GM20000 (cell line): ENCODE measurements around the gene MINDY4.

Experiments used
- DNase-seq: peaks from one replicate; pipeline ENCODE4 v3.0.0; 2012; ENCODE audit warnings: low spot score
- CTCF ChIP-seq: IDR thresholded peaks from 2 replicates; pipeline ENCODE4 v1.5.1; 2012; ENCODE audit warnings: mild to moderate bottlenecking, control low read depth; ENCODE audit errors: extremely low read depth, missing control alignments

The MINDY4 gene

DNA sequence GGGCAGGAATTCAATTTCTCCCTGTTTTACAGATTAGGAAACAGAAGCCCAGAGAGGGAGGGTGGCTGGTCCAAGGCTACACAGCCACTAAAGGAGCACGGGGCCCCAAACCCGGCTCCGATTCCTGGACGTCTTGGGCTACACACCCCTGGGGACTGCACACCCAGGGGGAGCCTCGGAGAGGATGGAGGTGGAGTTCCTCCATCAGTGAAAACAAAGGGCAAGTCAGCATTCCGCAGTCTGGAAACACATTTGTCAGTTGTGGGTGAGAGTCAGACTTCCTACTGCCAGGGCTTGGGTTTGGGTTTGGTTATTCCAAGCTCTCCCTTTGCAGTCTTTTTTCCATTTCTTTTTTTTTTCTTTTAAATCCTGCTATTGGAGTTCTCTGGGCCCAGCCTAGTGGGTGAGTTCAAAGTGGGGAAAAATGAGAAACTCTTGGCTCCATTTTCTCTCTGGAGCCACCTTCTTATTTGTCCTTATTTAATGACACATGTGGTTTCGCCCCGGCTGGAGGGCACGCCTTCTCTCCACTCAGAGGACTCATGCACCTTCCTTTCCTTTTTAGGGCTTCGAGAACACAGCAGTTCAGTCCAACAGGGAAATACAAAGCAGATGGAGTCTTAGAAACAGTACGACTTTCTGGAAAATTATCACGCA lies 80.6 kb downstream of the MINDY4 start:
- TF ChIP-seq CTCF, result no peak
- no peak for DNase-seq

DNA sequence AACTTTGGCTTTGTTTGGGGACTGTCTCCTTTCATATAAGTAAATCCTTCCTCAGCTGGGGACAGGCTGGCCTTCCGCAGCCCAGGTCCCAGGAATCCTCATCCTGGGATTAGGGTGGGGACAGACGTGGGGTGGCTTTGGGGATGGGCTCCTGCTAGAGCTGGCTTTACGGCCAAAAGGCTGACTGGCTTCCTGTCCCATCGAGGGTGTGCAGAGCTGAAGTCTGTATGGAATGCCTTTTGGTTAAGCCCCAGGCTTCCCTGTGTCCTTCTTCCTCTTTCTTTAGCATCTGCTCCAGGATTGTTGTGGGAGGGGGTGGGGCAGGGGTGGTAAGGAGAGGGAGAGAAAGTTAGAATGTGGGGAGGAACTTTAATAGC lies 81.1 kb downstream of the MINDY4 start:
- no peak for DNase-seq
- no peak for TF ChIP-seq CTCF

GRCh38 chr7:30852744-30853288 lies 81.6 kb downstream of the MINDY4 start:
- DNase-seq, result no peak
- no peak for TF ChIP-seq CTCF

GRCh38 chr7:30853576-30853975 lies 82.4 kb downstream of the MINDY4 start:
- no peak for DNase-seq
- TF ChIP-seq CTCF, result no peak

GRCh38 chr7:30855936-30856335 lies 84.7 kb downstream of the MINDY4 start:
- no peak for DNase-seq
- TF ChIP-seq CTCF, result no peak

DNA sequence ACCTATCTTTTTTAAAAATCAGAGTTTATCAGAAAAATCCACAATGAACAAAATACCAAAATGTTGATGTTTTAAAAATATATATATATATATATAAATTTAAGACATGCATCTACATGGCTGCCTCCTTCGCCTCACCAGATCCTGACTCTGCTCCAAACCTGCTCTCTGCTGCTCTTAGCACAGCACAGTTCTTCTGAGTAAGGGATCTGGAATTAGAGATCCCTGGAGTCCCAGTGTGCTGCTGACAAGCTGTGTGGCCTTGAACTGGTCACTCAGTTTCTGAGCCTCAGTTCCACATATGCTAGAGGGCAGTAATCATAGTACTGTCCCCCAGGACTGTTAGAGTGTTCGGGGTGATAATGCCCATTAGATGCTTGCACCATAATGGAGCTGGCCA lies 87.4 kb downstream of the MINDY4 start:
- no peak for DNase-seq
- no peak for TF ChIP-seq CTCF

GRCh38 chr7:30859202-30859939 lies 88.2 kb downstream of the MINDY4 start:
- no peak for TF ChIP-seq CTCF
- no peak for DNase-seq
